WTC11 (cell line): ENCODE results near the gene WDR47.

Experiments used
- CTCF ChIP-seq: fragments of 200-600 bp; IDR thresholded peaks from 2 replicates; pipeline ENCODE4 v1.8.0; 2022; ENCODE audit warnings: antibody characterized with exemption
- RORB ChIP-seq: fragments of 250-450 bp; sonication (Bioruptor Pico); IDR thresholded peaks from 2 replicates; pipeline ENCODE4 v1.9.0; 2021; ENCODE audit warnings: mild to moderate bottlenecking
- TP53 ChIP-seq: sonication (generic); formaldehyde crosslinking; IDR thresholded peaks from 2 replicates; pipeline ENCODE4 v1.8.1; 2023; ENCODE audit warnings: mild to moderate bottlenecking, missing genetic modification reagents

- TF ChIP-seq TP53 (CRISPR knock-in tag) (no peak), CTCF (no peak), RORB (CRISPR knock-in tag) (no peak)
Observed at GRCh38 chr1:108955881-108956280, 86.0 kb downstream of the WDR47 start.
